Thyroid gland (tissue), 4 donors: ENCODE results near the gene SKIC8. TPM values are rescaled to one million over a fixed set of nuclear protein-coding genes. Genes with fewer than 3 reads are reported as not detected.

Source experiments
- DNase-seq, 2 donors: peaks; one replicate each; pipeline ENCODE4 v3.0.0-alpha.2; 2019
- H3K27ac ChIP-seq, 3 donors: fragments of 200-600 bp; sonication (generic); 1 replicate in 2 of 3; 2 replicates in 1 of 3; pipeline ENCODE4 v1.5.1; 2016 to 2019; ENCODE audit warnings: mild to moderate bottlenecking in 1 of 3, moderate library complexity in 1 of 3
- H3K27me3 ChIP-seq: fragments of 200-600 bp; sonication (generic); one replicate; pipeline ENCODE4 v1.5.1; 2019
- H3K36me3 ChIP-seq, 2 donors: fragments of 200-600 bp; sonication (generic); one replicate each; pipeline ENCODE4 v1.5.1; 2016 to 2019
- H3K4me1 ChIP-seq, 2 donors: fragments of 200-600 bp; sonication (generic); one replicate each; pipeline ENCODE4 v1.5.1; 2017 to 2019
- H3K4me3 ChIP-seq, 3 donors: fragments of 200-600 bp; sonication (generic); replicated peaks in 1 of 3; 1 replicate in 2 of 3; 2 replicates in 1 of 3; pipeline ENCODE4 v1.5.1; 2016; ENCODE audit warnings: mild to moderate bottlenecking in 1 of 3
- H3K9me3 ChIP-seq: fragments of 200-600 bp; sonication (generic); one replicate; pipeline ENCODE4 v1.5.1; 2017
- POLR2A ChIP-seq, 2 donors: fragments of 450-650 bp; IDR thresholded peaks; one replicate each; pipeline ENCODE4 v1.6.1; 2017; ENCODE audit warnings: antibody characterized with exemption in 2 of 2, mild to moderate bottlenecking in 2 of 2, moderate library complexity in 1 of 2
- WGBS, 2 donors: methylation state at CpG; one replicate each; pipeline ENCODE4 v1.1.5; 2017; 5-methylcytosine and 5-hydroxymethylcytosine counted together
- intact Hi-C: fragments of 100-400 bp; cut with DNase I; formaldehyde crosslinking; loops from one replicate; pipeline ENCODE4 v1.15.1; 2023
- total RNA-seq, 4 donors: library from RNA; depleted of rRNA; stranded (reverse); fragments of >200 nt; gene quantifications; one replicate each; pipeline ENCODE4 v1.2.3, GENCODE V29; 2016
- TF ChIP-seq, protein P1 (sequence below), 6 experiments: fragments of 200-600 bp in 3 of 6; fragments of 450-650 bp in 3 of 6; sonication (generic) in 3 of 6; IDR thresholded peaks; one replicate each; pipeline ENCODE4 v1.5.1; 2016 to 2019; ENCODE audit warnings: antibody characterized with exemption in 6 of 6, mild to moderate bottlenecking in 2 of 6, inconsistent platforms in 1 of 6, moderate library complexity in 1 of 6

SKIC8 gene
- total RNA-seq, 4 donors from 2014 or later: 87.0 to 113 (median 101) TPM

DNA sequence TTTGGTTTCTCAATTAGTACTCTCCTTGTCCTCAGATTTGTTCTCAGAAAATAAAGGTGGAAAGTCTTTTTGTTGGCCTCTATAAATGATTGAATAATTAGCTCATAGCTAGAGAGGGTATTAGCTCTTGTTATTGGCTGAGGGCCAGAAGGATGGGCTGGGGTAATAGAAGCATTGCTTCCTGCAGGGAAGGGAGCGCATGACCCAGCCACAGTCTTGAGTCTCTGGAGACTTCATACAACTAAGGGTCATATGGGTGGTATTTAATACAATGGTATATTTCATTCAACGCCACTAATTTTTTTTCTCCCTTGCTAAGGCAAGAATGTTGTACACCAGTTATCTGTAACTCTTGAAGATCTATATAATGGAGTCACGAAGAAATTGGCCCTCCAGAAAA lies 26.6 kb downstream of the SKIC8 start:
- 92 to 98% methylated on average over 3 of the region's 3 CpGs for WGBS, 2 donors
- H3K4me1 ChIP-seq: no peaks in the 10 kb centered on the region
- no peaks in the 10 kb centered on the region for H3K36me3 ChIP-seq
- H3K27ac ChIP-seq: no peak overlapping the region
- H3K4me3 ChIP-seq: no peak overlapping the region
- no peak for DNase-seq
- TF ChIP-seq POLR2A (IDR thresholded peaks at IDR 0.05): no peak
- TF ChIP-seq, protein P1, sequence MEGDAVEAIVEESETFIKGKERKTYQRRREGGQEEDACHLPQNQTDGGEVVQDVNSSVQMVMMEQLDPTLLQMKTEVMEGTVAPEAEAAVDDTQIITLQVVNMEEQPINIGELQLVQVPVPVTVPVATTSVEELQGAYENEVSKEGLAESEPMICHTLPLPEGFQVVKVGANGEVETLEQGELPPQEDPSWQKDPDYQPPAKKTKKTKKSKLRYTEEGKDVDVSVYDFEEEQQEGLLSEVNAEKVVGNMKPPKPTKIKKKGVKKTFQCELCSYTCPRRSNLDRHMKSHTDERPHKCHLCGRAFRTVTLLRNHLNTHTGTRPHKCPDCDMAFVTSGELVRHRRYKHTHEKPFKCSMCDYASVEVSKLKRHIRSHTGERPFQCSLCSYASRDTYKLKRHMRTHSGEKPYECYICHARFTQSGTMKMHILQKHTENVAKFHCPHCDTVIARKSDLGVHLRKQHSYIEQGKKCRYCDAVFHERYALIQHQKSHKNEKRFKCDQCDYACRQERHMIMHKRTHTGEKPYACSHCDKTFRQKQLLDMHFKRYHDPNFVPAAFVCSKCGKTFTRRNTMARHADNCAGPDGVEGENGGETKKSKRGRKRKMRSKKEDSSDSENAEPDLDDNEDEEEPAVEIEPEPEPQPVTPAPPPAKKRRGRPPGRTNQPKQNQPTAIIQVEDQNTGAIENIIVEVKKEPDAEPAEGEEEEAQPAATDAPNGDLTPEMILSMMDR (IDR thresholded peaks at IDR 0.05): no peak
- intact Hi-C loops: no loop called here
- H3K27me3 ChIP-seq: no peaks in the 10 kb centered on the region
- no peaks in the 10 kb centered on the region for H3K9me3 ChIP-seq

DNA sequence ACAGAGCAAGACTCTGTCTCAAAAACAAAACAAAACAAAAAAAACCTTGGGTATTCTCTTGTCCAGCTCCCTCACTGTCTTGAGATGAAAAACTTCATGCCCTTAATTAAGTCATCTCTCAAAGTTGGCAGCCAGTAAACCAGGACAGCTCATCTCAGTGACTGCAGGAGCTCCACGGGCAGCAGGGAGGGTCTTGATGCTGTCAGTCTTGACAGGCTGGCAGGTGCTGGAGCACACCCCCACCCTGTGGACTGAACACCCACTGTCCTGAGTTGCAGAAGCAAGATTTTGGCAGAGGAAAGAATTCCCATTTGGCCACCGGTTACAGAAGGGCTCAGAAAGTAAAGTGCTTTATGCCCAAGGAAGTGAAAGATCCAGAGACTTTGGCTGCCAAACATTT lies 27.1 kb downstream of the SKIC8 start:
- Histone ChIP-seq H3K36me3 (no peaks in the 10 kb centered on the region), H3K27ac (no peak overlapping the region), H3K4me1 (peaks cover 0 to 1% of the 10 kb centered on the region in 2 donors), H3K27me3 (no peaks in the 10 kb centered on the region), H3K4me3 (no peak overlapping the region), H3K9me3 (no peaks in the 10 kb centered on the region)
- intact Hi-C loops: no loop called here
- no peak for DNase-seq
- TF ChIP-seq, protein P1 (IDR thresholded peaks at IDR 0.05): no peak
- no peak for TF ChIP-seq POLR2A (IDR thresholded peaks at IDR 0.05)
- WGBS, 2 donors: 74 to 87% methylated on average over 2 of the region's 2 CpGs

DNA sequence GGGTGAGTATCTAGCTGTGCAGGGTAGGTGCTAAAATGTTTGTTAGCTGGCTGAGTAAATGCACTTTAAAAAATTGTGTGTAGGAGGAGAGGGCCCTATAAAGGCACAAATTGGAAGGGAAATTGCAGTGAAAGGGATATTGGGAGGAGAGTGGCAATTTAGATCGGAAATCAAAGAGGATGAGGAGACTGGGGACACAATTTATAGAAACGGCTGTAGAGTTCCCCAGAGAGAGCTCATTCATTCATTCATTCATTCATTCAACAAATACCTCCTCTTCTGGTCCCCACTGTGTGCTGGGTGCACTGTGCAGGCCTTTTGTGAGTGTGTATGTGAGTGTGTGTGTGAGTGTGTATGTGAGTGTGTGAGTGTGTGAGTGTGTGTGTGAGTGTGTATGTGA lies 32.6 kb downstream of the SKIC8 start:
- intact Hi-C loops: no loop called here
- no peak overlapping the region for H3K27ac ChIP-seq
- TF ChIP-seq POLR2A (IDR thresholded peaks at IDR 0.05): no peak
- TF ChIP-seq, protein P1 (IDR thresholded peaks at IDR 0.05): no peak
- WGBS, 2 donors: 79 to 87% methylated on average over 2 of the region's 2 CpGs
- no peaks in the 10 kb centered on the region for H3K36me3 ChIP-seq
- H3K27me3 ChIP-seq: no peaks in the 10 kb centered on the region
- H3K4me1 ChIP-seq: peaks cover 11 to 13% of the 10 kb centered on the region in 2 donors
- no peak overlapping the region for H3K4me3 ChIP-seq
- H3K9me3 ChIP-seq: no peaks in the 10 kb centered on the region
- DNase-seq: no peak

DNA sequence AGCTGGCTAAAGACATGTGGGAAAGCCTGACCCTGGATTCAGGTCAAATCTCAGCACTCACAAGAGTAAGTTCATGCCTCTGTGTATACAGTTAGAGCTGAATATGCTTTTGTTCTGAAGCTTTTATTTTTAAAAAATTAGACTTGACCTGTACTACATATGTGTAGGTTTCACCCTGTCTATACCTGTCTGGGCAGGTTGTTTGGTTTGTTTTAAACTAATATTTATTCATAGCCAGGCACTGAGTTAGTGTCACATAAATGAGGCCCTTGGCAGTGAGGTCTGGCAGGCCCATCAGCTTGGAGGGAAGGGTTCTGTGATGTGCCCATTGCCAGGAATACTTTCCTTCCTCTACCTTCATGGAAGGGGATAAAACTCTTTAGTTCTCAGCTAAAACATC lies 33.2 kb downstream of the SKIC8 start:
- H3K4me3 ChIP-seq: no peak overlapping the region
- TF ChIP-seq POLR2A (IDR thresholded peaks at IDR 0.05): no peak
- TF ChIP-seq, protein P1 (IDR thresholded peaks at IDR 0.05): no peak
- H3K4me1 ChIP-seq: peaks cover 11 to 13% of the 10 kb centered on the region in 2 donors
- no peaks in the 10 kb centered on the region for H3K27me3 ChIP-seq
- no peaks in the 10 kb centered on the region for H3K9me3 ChIP-seq
- no peaks in the 10 kb centered on the region for H3K36me3 ChIP-seq
- DNase-seq: no peak
- intact Hi-C loops: no loop called here
- H3K27ac ChIP-seq: no peak overlapping the region

DNA sequence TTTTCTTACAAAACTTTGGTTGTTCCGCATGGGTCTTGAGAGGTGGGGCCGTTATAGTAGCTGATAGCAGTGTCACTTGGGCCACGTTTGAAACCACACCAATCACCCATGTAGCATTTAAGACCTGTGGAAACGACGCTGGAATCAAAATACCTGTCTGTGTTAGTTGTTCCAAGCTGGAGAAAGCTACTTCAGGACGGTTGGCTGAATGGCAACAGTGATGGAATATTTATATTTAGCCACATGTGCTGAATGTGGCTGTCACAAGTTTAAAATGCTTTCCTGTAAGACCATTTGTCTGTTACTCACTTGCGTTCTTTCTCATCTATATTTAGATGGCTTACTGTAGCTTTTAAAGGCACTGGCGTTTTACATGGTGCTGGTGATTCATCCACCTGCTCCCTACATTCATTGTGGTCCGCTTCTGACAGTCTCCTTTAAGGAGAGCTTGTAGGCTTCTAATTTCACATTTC lies 33.6 kb downstream of the SKIC8 start:
- H3K4me3 ChIP-seq: no peak overlapping the region
- no peaks in the 10 kb centered on the region for H3K27me3 ChIP-seq
- TF ChIP-seq, protein P1 (IDR thresholded peaks at IDR 0.05): no peak
- no peak for TF ChIP-seq POLR2A (IDR thresholded peaks at IDR 0.05)
- no peaks in the 10 kb centered on the region for H3K9me3 ChIP-seq
- no peak for DNase-seq
- no peaks in the 10 kb centered on the region for H3K36me3 ChIP-seq
- intact Hi-C loops: no loop called here
- H3K4me1 ChIP-seq: peaks cover 11 to 13% of the 10 kb centered on the region in 2 donors
- WGBS, 2 donors: 79 to 85% methylated on average over 9 of the region's 9 CpGs
- H3K27ac ChIP-seq: no peak overlapping the region
